Muscle layer of colon (tissue), 2 donors: Measurements from ENCODE around the gene NUP214.
"Not testable (repeated sequence)": the region's sequence is repeated elsewhere in the genome, so short reads cannot be mapped to it uniquely, and the experiment has no call there.

Experiments used
- H3K27ac ChIP-seq: one replicate; pipeline ENCODE4 v1.7.0; 2013; ENCODE audit warnings: low read depth, mild to moderate bottlenecking, low read length, moderate library complexity
- H3K27me3 ChIP-seq, 2 donors: one replicate each; pipeline ENCODE4 v1.7.0; 2013; ENCODE audit warnings: low read length in 2 of 2, mild to moderate bottlenecking in 2 of 2; ENCODE audit not compliant: insufficient read depth in 2 of 2, control insufficient read depth in 1 of 2
- H3K36me3 ChIP-seq: one replicate; pipeline ENCODE4 v1.7.0; 2013; ENCODE audit warnings: mild to moderate bottlenecking, low read length; ENCODE audit not compliant: insufficient read depth
- H3K4me1 ChIP-seq: one replicate; pipeline ENCODE4 v1.7.0; 2013; ENCODE audit warnings: mild to moderate bottlenecking, low read length; ENCODE audit not compliant: insufficient read depth
- H3K4me3 ChIP-seq, 2 donors: one replicate each; pipeline ENCODE4 v1.7.0; 2013; ENCODE audit warnings: low read length in 2 of 2, low read depth in 1 of 2, mild to moderate bottlenecking in 1 of 2, moderate library complexity in 1 of 2
- H3K9ac ChIP-seq: one replicate; pipeline ENCODE4 v1.7.0; 2013; ENCODE audit warnings: low read length
- H3K9me3 ChIP-seq: one replicate; pipeline ENCODE4 v1.7.0; 2013; ENCODE audit warnings: mild to moderate bottlenecking, low read length
- donor health status: abdominal sarcoma.
- donor health status: Adenocarcinoma of cecum.

The NUP214 gene

DNA sequence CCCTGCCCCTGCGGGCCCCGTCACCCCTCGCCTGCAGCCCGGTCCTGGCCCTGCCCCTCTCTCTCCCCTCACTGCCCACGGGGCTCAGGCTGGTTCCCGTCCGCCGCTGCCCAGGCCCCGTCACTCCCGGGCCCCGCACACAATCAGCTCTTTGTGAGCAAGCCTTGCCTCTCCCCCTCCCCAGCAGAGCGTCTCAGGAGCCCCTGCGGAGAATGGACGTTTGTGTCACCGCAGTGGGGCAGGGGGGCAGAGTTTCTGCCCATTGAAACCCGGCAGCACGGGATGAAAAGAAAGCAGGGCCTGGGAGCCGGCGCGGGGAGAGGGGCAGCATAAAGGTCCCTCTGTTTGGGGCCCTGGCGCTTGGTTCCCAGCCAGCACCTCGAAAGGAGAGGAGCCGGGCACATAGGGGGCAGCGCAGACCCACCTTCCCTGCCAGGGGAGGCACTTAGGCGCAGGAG is 13.5 kb upstream of the NUP214 start:
- H3K4me3 ChIP-seq = no peak overlapping the region

DNA sequence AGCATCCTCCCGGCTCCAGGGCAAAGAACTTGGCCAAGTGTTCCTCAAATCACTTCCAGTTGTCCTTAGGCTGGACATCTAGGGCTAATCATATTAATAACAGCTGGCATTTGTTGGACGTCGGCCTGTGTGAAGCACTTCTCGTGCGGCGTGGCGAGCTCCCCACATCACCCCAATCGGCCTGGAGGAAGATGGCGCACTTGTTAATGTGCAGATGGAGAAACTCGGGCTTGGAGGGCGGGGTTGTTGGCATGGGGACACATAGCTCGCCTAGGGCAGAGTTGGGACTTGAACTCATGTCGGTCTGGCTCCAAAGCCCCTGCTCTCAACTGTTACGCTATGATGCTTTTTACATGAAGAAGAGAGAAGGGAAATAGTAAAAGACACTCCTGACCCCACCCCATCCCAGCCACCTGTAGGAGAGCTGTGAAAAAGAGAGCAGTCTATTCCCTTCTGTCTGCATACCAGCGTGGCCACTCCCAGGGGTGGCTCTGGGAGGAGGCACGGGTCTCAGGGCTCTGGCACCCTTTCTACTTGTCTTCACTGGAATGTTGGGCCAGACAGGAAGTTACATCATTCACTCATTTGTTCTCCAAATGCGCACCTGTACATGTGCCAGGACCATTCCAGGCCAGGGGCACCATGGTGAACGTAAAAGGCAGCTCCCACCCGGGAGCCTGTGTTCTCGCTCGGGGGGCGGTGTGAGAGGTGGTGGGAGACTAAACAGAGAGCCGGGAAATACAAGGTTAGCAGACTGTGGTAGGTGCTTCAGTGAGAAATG is 12.8 kb upstream of the NUP214 start:
- Histone ChIP-seq H3K4me3 (no peak overlapping the region), H3K27ac (no peak overlapping the region), H3K9me3 (no peaks in the 10 kb centered on the region), H3K36me3 (no peaks in the 10 kb centered on the region), H3K27me3 (no peaks in the 10 kb centered on the region), H3K4me1 (no peaks in the 10 kb centered on the region), H3K9ac (no peak overlapping the region)

More for the DNA sequence above, 13.5 kb upstream of the NUP214 start:
- Histone ChIP-seq H3K36me3 (no peaks in the 10 kb centered on the region), H3K27me3 (no peaks in the 10 kb centered on the region), H3K27ac (no peak overlapping the region), H3K9ac (no peak overlapping the region), H3K9me3 (no peaks in the 10 kb centered on the region), H3K4me1 (no peaks in the 10 kb centered on the region)

DNA sequence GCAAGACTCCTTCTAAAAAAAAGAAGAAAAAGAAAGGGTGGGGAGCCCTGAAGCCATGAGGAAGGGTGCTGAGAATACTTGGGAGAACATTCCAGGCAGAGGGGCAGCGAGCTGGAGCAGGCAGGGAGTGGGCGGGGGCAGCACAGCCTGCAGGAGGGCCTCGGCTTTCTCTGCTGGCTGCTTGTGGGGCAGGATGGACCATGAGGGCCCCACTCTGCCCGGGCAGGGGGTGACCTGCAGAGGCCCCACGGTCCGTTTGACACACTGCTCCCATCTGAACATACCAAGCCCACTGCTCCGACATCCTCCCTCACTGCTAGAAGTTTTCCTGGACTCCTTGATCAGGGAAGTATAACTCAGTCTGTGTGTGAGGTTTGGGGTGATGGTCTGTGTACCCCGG is 11.7 kb upstream of the NUP214 start:
- no peaks in the 10 kb centered on the region for H3K4me1 ChIP-seq
- no peak overlapping the region for H3K9ac ChIP-seq
- no peak overlapping the region for H3K27ac ChIP-seq
- no peaks in the 10 kb centered on the region for H3K27me3 ChIP-seq
- H3K4me3 ChIP-seq = no peak overlapping the region
- no peaks in the 10 kb centered on the region for H3K9me3 ChIP-seq
- no peaks in the 10 kb centered on the region for H3K36me3 ChIP-seq

DNA sequence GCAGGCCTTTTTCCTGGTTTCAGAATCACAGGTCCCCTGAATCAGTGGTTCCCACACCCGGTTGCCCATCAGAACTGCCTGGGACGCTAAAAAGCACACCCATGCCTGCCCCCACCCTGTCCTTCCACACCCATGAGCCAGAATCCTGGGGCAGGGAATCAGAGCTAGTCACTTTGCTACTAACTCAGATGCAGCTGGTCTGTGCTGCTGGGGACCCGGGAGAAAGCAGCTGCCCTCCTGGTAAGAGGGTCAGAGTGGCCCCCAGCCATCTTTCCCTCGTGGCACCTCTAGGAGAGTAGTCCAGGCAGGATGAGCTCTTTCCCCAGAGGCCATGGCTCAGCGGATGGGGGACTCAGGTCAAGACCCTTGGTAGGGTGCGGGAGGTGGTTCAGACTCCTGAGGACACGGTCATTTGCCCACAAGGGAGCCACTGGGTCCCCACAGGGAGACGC is 11.3 kb upstream of the NUP214 start:
- Histone ChIP-seq H3K4me3 (no peak overlapping the region), H3K36me3 (no peaks in the 10 kb centered on the region), H3K27ac (no peak overlapping the region), H3K9me3 (no peaks in the 10 kb centered on the region), H3K9ac (no peak overlapping the region), H3K27me3 (no peaks in the 10 kb centered on the region), H3K4me1 (no peaks in the 10 kb centered on the region)

DNA sequence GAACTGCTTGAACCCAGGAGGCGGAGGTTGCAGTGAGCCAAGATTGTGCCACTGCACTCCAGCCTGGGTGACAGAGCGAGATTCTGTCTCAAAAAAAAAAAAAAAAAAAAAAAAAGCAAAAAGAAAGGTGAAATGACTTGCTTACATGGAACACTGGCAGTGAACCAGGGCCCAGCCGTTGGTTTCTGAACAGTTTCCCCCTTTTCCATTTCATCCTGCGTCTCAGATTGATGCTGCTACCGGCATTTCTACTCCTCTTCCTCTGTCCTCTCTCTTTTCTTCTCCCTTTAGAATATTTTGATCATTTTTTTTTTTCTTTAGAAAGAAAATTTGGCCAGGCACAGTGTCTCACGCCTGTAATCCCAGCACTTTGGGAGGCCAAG is 10.0 kb upstream of the NUP214 start:
- not testable (repeated sequence) for H3K36me3 ChIP-seq, H3K4me1 ChIP-seq, H3K27me3 ChIP-seq, H3K9me3 ChIP-seq, H3K27ac ChIP-seq, H3K9ac ChIP-seq, H3K4me3 ChIP-seq

DNA sequence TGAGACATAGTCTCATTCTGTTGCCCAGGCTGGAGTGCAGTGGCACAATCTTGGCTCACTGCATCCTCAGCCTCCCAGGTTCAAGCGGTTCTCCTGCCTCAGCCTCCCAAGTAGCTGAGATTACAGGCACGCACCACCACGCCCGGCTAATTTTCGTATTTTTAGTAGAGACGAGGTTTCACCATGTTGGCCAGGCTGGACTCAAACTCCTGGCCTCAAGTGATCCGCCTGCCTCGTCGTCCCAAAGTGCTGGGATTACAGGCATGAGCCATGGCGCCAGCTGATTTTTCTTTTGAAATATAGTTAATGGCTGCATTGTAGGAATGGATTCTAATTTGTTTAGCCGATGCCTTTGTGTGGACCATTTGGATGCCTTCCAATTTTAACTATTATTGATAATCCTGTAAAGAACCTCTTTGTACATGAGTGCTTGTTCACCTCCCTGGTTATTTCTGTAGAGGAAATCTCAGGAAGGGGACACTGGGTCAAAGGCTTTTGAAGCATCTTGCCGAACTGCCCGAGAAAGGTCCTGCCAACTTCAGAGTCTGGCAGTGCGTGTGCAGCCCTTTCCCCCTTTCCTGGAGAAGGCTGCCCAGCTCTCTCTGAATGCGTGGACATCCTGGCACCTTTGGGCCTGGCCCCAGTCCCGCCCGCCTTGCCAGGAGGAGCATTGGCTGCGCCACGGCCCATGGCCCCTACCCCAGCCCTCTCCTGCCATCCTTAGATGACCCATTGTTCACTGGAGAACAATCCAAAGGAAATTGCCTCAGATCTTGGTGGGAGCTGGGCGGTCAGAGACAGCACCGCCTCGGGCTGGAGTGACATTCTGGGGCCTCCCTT is 8.9 kb upstream of the NUP214 start:
- Histone ChIP-seq H3K36me3 (no peaks in the 10 kb centered on the region), H3K4me1 (no peaks in the 10 kb centered on the region), H3K9ac (no peak overlapping the region), H3K9me3 (no peaks in the 10 kb centered on the region), H3K27me3 (no peaks in the 10 kb centered on the region), H3K27ac (no peak overlapping the region), H3K4me3 (no peak overlapping the region)

DNA sequence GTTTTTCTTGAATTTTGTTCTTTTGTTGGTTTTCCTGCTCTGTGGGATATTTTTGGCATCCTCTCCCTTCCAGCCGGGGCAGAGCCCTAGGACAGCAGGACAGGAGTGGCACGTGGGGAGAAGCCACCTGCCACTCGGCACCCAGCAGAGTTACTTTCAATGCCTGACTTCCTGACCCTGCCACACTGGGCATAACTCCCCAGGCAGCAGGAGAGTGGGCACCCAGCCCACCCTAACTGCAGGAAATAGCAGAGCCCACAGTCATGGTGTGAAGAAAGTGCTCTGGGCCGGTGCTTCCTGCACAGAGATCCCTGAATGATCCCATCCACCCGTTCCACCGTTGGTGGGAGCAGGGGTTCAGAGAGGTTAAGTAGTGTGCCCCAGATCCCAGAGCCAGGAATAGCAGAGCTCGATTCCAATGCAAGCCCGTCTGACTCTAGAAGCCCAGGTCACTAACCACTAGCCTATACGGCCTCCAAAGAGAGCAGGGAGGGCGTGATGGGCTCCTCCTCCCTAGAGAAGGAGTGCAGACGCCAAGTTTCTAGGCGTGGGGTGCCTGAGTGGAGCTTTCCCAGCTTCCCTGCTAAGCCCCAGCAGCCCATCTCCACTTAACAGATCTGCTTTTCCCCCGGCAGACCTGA is 8.1 kb upstream of the NUP214 start:
- H3K4me1 ChIP-seq = no peaks in the 10 kb centered on the region
- no peak overlapping the region for H3K4me3 ChIP-seq
- no peak overlapping the region for H3K27ac ChIP-seq
- H3K27me3 ChIP-seq = no peaks in the 10 kb centered on the region
- H3K9ac ChIP-seq = no peak overlapping the region
- no peaks in the 10 kb centered on the region for H3K9me3 ChIP-seq
- no peaks in the 10 kb centered on the region for H3K36me3 ChIP-seq

DNA sequence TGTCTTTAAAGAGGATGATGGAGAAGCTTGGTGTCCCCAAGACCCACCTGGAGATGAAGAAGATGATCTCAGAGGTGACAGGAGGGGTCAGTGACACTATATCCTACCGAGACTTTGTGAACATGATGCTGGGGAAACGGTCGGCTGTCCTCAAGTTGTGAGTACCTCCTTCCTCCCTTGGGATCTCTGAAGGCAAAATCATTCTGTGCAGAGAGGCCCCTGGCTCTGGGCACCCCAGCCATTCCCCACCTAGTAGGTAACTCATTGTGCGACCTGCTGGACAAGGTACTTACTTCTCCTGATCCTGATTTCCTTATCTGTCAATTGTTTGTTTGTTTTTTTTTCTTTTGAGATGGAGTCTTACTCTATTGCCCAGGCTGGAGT is 7.6 kb upstream of the NUP214 start:
- no peak overlapping the region for H3K9ac ChIP-seq
- H3K4me1 ChIP-seq = no peaks in the 10 kb centered on the region
- H3K27me3 ChIP-seq = no peaks in the 10 kb centered on the region
- no peak overlapping the region for H3K4me3 ChIP-seq
- H3K9me3 ChIP-seq = no peaks in the 10 kb centered on the region
- no peaks in the 10 kb centered on the region for H3K36me3 ChIP-seq
- H3K27ac ChIP-seq = no peak overlapping the region

DNA sequence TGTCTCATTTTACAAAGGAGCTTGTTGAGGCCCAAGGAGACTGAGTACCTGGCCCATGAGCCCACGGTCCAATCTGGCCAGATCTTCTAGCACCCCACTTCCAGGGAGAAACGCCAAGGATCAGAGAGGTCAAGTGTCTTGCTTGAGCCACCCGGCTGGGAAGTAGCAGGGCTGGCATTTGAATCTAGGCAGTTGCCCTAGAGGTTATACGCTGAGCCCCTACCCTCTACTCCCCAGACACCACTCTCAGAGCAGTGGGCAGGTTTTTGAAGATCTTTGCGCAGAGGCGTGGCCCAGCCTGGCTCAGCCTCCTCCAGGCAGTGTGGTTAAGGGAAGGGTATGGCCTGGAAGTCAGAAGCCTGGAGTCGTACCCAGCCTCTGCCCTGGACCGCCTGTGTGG is 5.8 kb upstream of the NUP214 start:
- Histone ChIP-seq H3K36me3 (no peaks in the 10 kb centered on the region), H3K9ac (no peak overlapping the region), H3K9me3 (no peaks in the 10 kb centered on the region), H3K27ac (no peak overlapping the region), H3K4me3 (no peak overlapping the region), H3K4me1 (peaks cover 2% of the 10 kb centered on the region), H3K27me3 (no peaks in the 10 kb centered on the region)

DNA sequence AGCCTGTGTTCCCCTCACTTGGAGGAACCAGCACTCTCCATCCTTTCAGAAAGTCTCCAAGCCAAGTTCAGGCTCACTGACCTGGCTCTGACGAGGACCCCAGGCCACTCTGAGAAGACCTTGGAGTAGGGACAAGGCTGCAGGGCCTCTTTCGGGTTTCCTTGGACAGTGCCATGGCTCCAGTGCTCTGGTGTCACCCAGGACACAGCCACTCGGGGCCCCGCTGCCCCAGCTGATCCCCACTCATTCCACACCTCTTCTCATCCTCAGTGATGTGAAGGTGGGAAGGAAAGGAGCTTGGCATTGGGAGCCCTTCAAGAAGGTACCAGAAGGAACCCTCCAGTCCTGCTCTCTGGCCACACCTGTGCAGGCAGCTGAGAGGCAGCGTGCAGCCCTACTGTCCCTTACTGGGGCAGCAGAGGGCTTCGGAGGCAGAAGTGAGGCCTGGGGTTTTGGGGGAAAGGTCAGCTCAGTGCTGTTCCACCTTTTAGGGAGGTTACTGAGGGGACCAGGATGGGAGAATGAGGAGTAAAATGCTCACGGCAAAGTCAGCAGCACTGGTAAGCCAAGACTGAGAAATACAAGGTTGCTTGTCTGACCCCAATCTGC is 4.7 kb upstream of the NUP214 start:
- Histone ChIP-seq H3K27me3 (no peaks in the 10 kb centered on the region), H3K4me1 (peaks cover 4% of the 10 kb centered on the region), H3K9me3 (no peaks in the 10 kb centered on the region), H3K36me3 (no peaks in the 10 kb centered on the region), H3K9ac (no peak overlapping the region), H3K27ac (no peak overlapping the region), H3K4me3 (no peak overlapping the region)

DNA sequence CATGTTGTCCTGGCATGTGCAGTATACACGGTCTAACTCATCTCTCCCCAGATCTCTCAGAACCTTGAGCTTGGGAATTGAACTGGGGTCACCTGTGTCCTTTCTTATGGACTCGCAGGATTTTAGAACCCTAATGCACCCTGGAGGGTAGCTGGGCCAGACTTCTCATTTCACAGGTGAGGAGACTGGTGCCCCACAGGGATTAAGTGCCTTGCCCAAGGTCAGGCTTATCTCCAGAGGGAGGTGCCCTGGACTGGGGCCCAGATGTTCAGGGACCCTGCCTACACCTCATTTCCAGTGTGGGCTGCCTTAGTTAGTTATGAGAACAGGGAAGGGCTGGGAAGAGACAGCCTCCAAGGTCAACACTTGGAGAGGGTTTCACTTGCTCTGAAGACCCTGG is 4.0 kb upstream of the NUP214 start:
- no peaks in the 10 kb centered on the region for H3K36me3 ChIP-seq
- no peak overlapping the region for H3K4me3 ChIP-seq
- no peaks in the 10 kb centered on the region for H3K27me3 ChIP-seq
- H3K27ac ChIP-seq = no peak overlapping the region
- H3K9ac ChIP-seq = no peak overlapping the region
- no peaks in the 10 kb centered on the region for H3K9me3 ChIP-seq
- peaks cover 8% of the 10 kb centered on the region for H3K4me1 ChIP-seq
